ENCODE results near the gene GNMT.

DNA sequence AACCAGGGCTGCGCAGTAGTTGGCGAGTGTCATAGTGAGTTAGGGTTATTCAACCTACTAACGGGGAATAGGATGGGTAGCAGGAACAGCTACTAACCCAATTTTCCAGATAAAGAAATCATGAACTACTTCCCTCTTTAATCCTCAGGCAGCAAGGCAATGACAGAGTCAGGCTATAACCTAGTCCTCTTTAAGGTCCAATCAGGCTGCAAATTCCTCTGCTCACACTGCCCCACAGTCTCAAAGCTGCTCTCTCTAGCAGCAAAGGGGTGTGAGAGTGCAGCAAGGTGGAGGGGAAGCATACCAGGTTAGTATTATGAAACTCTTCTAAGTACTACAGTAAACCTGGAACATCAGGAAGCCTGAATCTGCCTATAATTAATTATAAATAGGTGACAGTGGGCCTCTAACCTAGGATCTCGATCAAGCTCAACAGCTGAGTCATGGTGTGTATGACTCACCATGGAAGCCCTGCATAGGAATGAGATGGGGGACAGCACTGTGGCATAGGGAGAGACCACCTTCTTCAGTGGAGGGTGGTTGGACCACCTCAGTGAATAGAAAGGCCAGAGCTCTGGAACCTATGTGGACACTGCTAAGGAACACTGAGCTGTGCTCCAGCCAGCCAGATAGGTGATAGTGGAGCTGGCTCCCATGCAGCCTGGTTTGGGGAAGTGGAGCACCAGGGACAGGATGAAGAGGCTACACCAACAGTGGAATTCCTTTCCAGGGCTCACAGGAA lies 10.5 kb downstream of the GNMT start:
- TF ChIP-seq, protein P1, sequence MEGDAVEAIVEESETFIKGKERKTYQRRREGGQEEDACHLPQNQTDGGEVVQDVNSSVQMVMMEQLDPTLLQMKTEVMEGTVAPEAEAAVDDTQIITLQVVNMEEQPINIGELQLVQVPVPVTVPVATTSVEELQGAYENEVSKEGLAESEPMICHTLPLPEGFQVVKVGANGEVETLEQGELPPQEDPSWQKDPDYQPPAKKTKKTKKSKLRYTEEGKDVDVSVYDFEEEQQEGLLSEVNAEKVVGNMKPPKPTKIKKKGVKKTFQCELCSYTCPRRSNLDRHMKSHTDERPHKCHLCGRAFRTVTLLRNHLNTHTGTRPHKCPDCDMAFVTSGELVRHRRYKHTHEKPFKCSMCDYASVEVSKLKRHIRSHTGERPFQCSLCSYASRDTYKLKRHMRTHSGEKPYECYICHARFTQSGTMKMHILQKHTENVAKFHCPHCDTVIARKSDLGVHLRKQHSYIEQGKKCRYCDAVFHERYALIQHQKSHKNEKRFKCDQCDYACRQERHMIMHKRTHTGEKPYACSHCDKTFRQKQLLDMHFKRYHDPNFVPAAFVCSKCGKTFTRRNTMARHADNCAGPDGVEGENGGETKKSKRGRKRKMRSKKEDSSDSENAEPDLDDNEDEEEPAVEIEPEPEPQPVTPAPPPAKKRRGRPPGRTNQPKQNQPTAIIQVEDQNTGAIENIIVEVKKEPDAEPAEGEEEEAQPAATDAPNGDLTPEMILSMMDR (IDR thresholded peaks at IDR 0.05), result no peak
- no peak for TF ChIP-seq POLR2A (IDR thresholded peaks at IDR 0.05)

All from lower leg skin (tissue), 3 donors.